H9 (cell line): ENCODE measurements around the gene IL5. TPM values are rescaled to one million over a fixed set of nuclear protein-coding genes. Genes with fewer than 3 reads are reported as not detected.

Experiments
- DNase-seq: peaks from one replicate; pipeline ENCODE4 v3.0.0-alpha.2; 2017
- H2AFZ ChIP-seq: one replicate; pipeline ENCODE4 v1.6.1; 2013; ENCODE audit warnings: mild to moderate bottlenecking, low read length, control low read depth, moderate library complexity
- H2AK5ac ChIP-seq: 2 replicates; pipeline ENCODE4 v1.6.1; 2013; ENCODE audit warnings: low read length, control low read depth, mixed read lengths; ENCODE audit not compliant: insufficient read length
- H2BK120ac ChIP-seq: one replicate; pipeline ENCODE4 v1.6.1; 2013; ENCODE audit warnings: low read depth, mild to moderate bottlenecking, low read length, control low read depth, inconsistent platforms; ENCODE audit not compliant: poor library complexity, severe bottlenecking
- H2BK12ac ChIP-seq: 2 replicates; pipeline ENCODE4 v1.6.1; 2013; ENCODE audit warnings: low read length, control low read depth, mixed read lengths, low read depth; ENCODE audit not compliant: insufficient read length
- H2BK15ac ChIP-seq: 2 replicates; pipeline ENCODE4 v1.6.1; 2013; ENCODE audit warnings: low read depth, low read length, control low read depth
- H2BK20ac ChIP-seq: one replicate; pipeline ENCODE4 v1.6.1; 2013; ENCODE audit warnings: low read depth, mild to moderate bottlenecking, low read length, control low read depth, inconsistent platforms; ENCODE audit not compliant: poor library complexity, severe bottlenecking
- H2BK5ac ChIP-seq: 2 replicates; pipeline ENCODE4 v1.6.1; 2013; ENCODE audit warnings: low read length, control low read depth, mixed read lengths; ENCODE audit not compliant: insufficient read length
- H3K14ac ChIP-seq: 2 replicates; pipeline ENCODE4 v1.6.1; 2013; ENCODE audit warnings: low read length, control low read depth; ENCODE audit not compliant: insufficient read depth
- H3K18ac ChIP-seq: 2 replicates; pipeline ENCODE4 v1.6.1; 2013; ENCODE audit warnings: low read depth, mild to moderate bottlenecking, mixed read lengths, low read length, control low read depth; ENCODE audit not compliant: insufficient read length
- H3K23ac ChIP-seq: 2 replicates; pipeline ENCODE4 v1.6.1; 2013; ENCODE audit warnings: low read length, control low read depth, mixed read lengths, low read depth; ENCODE audit not compliant: insufficient read length
- H3K23me2 ChIP-seq: 2 replicates; pipeline ENCODE4 v1.6.1; 2013; ENCODE audit warnings: low read depth, mild to moderate bottlenecking, mixed read lengths, low read length, control low read depth; ENCODE audit not compliant: insufficient read length, poor library complexity, severe bottlenecking
- H3K27ac ChIP-seq: 2 replicates; pipeline ENCODE4 v1.5.1; 2013; ENCODE audit warnings: low read length, control low read depth, mixed read lengths, low read depth; ENCODE audit not compliant: insufficient read length
- H3K27me3 ChIP-seq: 2 replicates; pipeline ENCODE4 v1.6.1; 2013; ENCODE audit warnings: low read length, control low read depth, inconsistent platforms; ENCODE audit not compliant: insufficient read depth
- H3K4ac ChIP-seq: 2 replicates; pipeline ENCODE4 v1.6.1; 2013; ENCODE audit warnings: low read depth, mild to moderate bottlenecking, control low read depth, inconsistent platforms, low read length, moderate library complexity
- H3K4me1 ChIP-seq: 2 replicates; pipeline ENCODE4 v1.6.1; 2013; ENCODE audit warnings: low read length, control low read depth, inconsistent platforms; ENCODE audit not compliant: insufficient read depth
- H3K4me2 ChIP-seq: 2 replicates; pipeline ENCODE4 v1.6.1; 2013; ENCODE audit warnings: low read length, control low read depth, mixed read lengths; ENCODE audit not compliant: insufficient read length, insufficient read depth
- H3K56ac ChIP-seq: 2 replicates; pipeline ENCODE4 v1.6.1; 2013; ENCODE audit warnings: low read depth, mild to moderate bottlenecking, mixed read lengths, low read length, control low read depth; ENCODE audit not compliant: insufficient read length
- H3K79me1 ChIP-seq: 2 replicates; pipeline ENCODE4 v1.6.1; 2013; ENCODE audit warnings: low read depth, mild to moderate bottlenecking, moderate library complexity, low read length, control low read depth, inconsistent platforms; ENCODE audit not compliant: insufficient read depth, poor library complexity, severe bottlenecking
- H3K79me2 ChIP-seq: 2 replicates; pipeline ENCODE4 v1.6.1; 2013; ENCODE audit warnings: low read length, control low read depth, inconsistent platforms; ENCODE audit not compliant: insufficient read depth
- H3K9ac ChIP-seq: 2 replicates; pipeline ENCODE4 v1.6.1; 2013; ENCODE audit warnings: low read length, control low read depth, mixed read lengths; ENCODE audit not compliant: insufficient read length; ENCODE audit errors: extremely low read depth
- H3K9me3 ChIP-seq: one replicate; pipeline ENCODE4 v1.6.1; 2013; ENCODE audit warnings: low read depth, low read length, inconsistent platforms; ENCODE audit not compliant: control insufficient read depth
- H3T11ph ChIP-seq: one replicate; pipeline ENCODE4 v1.6.1; 2013; ENCODE audit warnings: mild to moderate bottlenecking, low read length, control low read depth, inconsistent platforms
- H4K20me1 ChIP-seq: one replicate; pipeline ENCODE4 v1.6.1; 2013; ENCODE audit not compliant: control insufficient read depth, insufficient read length, insufficient read depth
- H4K5ac ChIP-seq: 2 replicates; pipeline ENCODE4 v1.6.1; 2013; ENCODE audit warnings: low read depth, mild to moderate bottlenecking, mixed read lengths, low read length, control low read depth; ENCODE audit not compliant: insufficient read length
- H4K8ac ChIP-seq: replicated peaks from 2 replicates; pipeline ENCODE4 v1.6.1; 2013; ENCODE audit warnings: low read length, control low read depth, mixed read lengths, low read depth; ENCODE audit not compliant: insufficient read length
- H4K91ac ChIP-seq: 2 replicates; pipeline ENCODE4 v1.6.1; 2013; ENCODE audit warnings: low read depth, mild to moderate bottlenecking, moderate library complexity, mixed read lengths, low read length, control low read depth; ENCODE audit not compliant: insufficient read length
- H3K27ac Mint-ChIP-seq, 3 experiments: 2 replicates in 2 of 3; 3 replicates in 1 of 3; pipeline ENCODE4 v1.8.0; 2020 to 2021; ENCODE audit warnings: mixed read lengths in 3 of 3, mild to moderate bottlenecking in 1 of 3, moderate library complexity in 1 of 3
- H3K27me3 Mint-ChIP-seq: 2 replicates; pipeline ENCODE4 v1.8.0; 2021; ENCODE audit warnings: low read depth, mild to moderate bottlenecking, moderate library complexity, mixed read lengths
- H3K36me3 Mint-ChIP-seq, 3 experiments: 2 replicates in 2 of 3; 3 replicates in 1 of 3; pipeline ENCODE4 v1.8.0; 2020 to 2021; ENCODE audit warnings: low read depth in 3 of 3, mixed read lengths in 3 of 3; ENCODE audit not compliant: insufficient read depth in 1 of 3
- H3K4me1 Mint-ChIP-seq, 2 experiments: 2 replicates each; pipeline ENCODE4 v1.8.0; 2020; ENCODE audit warnings: mixed read lengths in 2 of 2
- H3K4me3 Mint-ChIP-seq, 2 experiments: 2 replicates in 1 of 2; 3 replicates in 1 of 2; pipeline ENCODE4 v1.8.0; 2020 to 2021; ENCODE audit warnings: mild to moderate bottlenecking in 2 of 2, mixed read lengths in 2 of 2, moderate library complexity in 1 of 2
- H3K9me3 Mint-ChIP-seq, 2 experiments: 2 replicates in 1 of 2; 3 replicates in 1 of 2; pipeline ENCODE4 v1.8.0; 2020; ENCODE audit warnings: mild to moderate bottlenecking in 2 of 2, mixed read lengths in 2 of 2, moderate library complexity in 1 of 2
- WGBS: extraction: QIAGEN DNeasy Blood & Tissue Kit; methylation state at CpG from one replicate; pipeline ENCODE4 v1.1.7; 2013; ENCODE audit warnings: missing lambda C conversion rate, low lambda C conversion rate, mixed read lengths; ENCODE audit not compliant: insufficient read length; ENCODE audit errors: extremely low coverage; 5-methylcytosine and 5-hydroxymethylcytosine counted together
- total RNA-seq: library from RNA; stranded (reverse); gene quantifications from 2 replicates; pipeline ENCODE4 v1.2.1, GENCODE V29; 2021
- TF ChIP-seq, protein P1 (sequence below): fragments of 200-600 bp; sonication (generic); conservative IDR thresholded peaks from 3 replicates; pipeline ENCODE4 v1.8.0; 2021; ENCODE audit warnings: antibody characterized with exemption, mild to moderate bottlenecking

The IL5 gene
- total RNA-seq, 1 experiment from 2014 or later, result not detected

DNA sequence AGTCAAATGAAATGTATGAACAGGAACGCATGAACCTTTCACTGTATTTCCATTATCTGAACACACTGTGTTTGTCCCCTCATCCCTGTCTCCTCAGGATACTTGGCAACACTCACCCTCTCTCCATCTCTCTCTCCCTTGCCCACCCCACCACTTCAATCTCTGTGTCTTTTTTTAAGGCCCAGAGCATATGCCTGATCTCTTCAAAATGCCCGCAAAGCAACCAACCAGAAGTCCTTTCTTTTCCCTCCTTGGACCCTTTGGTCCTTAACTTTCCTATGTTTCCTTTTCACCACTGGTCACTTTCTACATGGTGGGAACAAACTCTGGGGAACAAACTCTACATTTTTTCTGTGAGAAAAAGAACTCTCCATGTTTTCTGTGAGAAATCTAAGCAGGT lies 49.5 kb downstream of the IL5 start:
- Mint-ChIP-seq H3K27me3 (peaks cover 31% of the 10 kb centered on the region), H3K4me1 (peaks cover 33 to 35% of the 10 kb centered on the region in 2 experiments), H3K27ac (no peak overlapping the region), H3K4me3 (no peak overlapping the region), H3K36me3 (no peaks in the 10 kb centered on the region), H3K9me3 (no peaks in the 10 kb centered on the region)
- Histone ChIP-seq H2BK120ac (no peak overlapping the region), H4K20me1 (no peaks in the 10 kb centered on the region), H3K9ac (no peak overlapping the region), H4K5ac (no peak overlapping the region), H3K4me1 (0 out of 2 replicates have a peak, but pooled peaks cover 3% of the 10 kb centered on the region), H3K79me2 (no peaks in the 10 kb centered on the region; the same call in 1 of the 2 replicates), H4K8ac (no peak overlapping the region), H3K56ac (no peak overlapping the region), H3K9me3 (no peaks in the 10 kb centered on the region), H2AFZ (no peak overlapping the region), H3K79me1 (no peaks in the 10 kb centered on the region), H2BK20ac (no peak overlapping the region), H2BK5ac (no peak overlapping the region), H4K91ac (no peak overlapping the region), H3K18ac (no peak overlapping the region), H3K4me2 (no peak overlapping the region), H3K23me2 (peaks cover 25% of the 10 kb centered on the region), H3K27ac (no peak overlapping the region), H3T11ph (no peak overlapping the region), H3K23ac (no peak overlapping the region), H3K27me3 (no peaks in the 10 kb centered on the region; the same call in 1 of the 2 replicates), H2BK15ac (no peak overlapping the region), H2AK5ac (no peak overlapping the region), H3K4ac (no peak overlapping the region), H2BK12ac (no peak overlapping the region), H3K14ac (no peak overlapping the region)
- DNase-seq, result no peak
- TF ChIP-seq, protein P1, sequence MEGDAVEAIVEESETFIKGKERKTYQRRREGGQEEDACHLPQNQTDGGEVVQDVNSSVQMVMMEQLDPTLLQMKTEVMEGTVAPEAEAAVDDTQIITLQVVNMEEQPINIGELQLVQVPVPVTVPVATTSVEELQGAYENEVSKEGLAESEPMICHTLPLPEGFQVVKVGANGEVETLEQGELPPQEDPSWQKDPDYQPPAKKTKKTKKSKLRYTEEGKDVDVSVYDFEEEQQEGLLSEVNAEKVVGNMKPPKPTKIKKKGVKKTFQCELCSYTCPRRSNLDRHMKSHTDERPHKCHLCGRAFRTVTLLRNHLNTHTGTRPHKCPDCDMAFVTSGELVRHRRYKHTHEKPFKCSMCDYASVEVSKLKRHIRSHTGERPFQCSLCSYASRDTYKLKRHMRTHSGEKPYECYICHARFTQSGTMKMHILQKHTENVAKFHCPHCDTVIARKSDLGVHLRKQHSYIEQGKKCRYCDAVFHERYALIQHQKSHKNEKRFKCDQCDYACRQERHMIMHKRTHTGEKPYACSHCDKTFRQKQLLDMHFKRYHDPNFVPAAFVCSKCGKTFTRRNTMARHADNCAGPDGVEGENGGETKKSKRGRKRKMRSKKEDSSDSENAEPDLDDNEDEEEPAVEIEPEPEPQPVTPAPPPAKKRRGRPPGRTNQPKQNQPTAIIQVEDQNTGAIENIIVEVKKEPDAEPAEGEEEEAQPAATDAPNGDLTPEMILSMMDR, result no peak
- WGBS, result no CpG with 5 or more reads among the region's 2 CpGs
